Activated CD8-positive, alpha-beta T cell treated with anti-CD3 and anti-CD28 coated beads, Interleukin-2, amount 10 ng/mL, durations not matched to agents 7 days and 5 days (primary cell): ENCODE data around the gene AGBL4. TPM values are rescaled to one million over a fixed set of nuclear protein-coding genes. Genes with fewer than 3 reads are reported as not detected.
"Not testable (repeated sequence)": the region's sequence is repeated elsewhere in the genome, so short reads cannot be mapped to it uniquely, and the experiment has no call there.

ENCODE experiments used
- ATAC-seq: fragments of 150-1000 bp; cut with Tn5 transposase; one replicate; pipeline ENCODE4 v1.10.0; 2021; ENCODE audit warnings: moderate library complexity
- CTCF ChIA-PET: fragments of 350-600 bp; sonication (Branson Sonifier 250); formaldehyde crosslinking; loops from one replicate; lab custom pipeline; 2021; ENCODE audit warnings: antibody characterized with exemption; lab: Charles Lee
- POLR2A ChIA-PET: fragments of 350-600 bp; sonication (Branson Sonifier 250); formaldehyde crosslinking; loops from one replicate; lab custom pipeline; 2021; ENCODE audit warnings: antibody characterized with exemption; lab: Charles Lee
- DNase-seq: peaks from one replicate; pipeline ENCODE4 v3.0.0-alpha.2; 2020
- H3K27ac Mint-ChIP-seq: one replicate; pipeline ENCODE4 v1.8.0; 2021; ENCODE audit warnings: mild to moderate bottlenecking, mixed read lengths
- H3K27me3 Mint-ChIP-seq: one replicate; pipeline ENCODE4 v1.8.0; 2021; ENCODE audit warnings: low read depth, mixed read lengths
- H3K36me3 Mint-ChIP-seq: one replicate; pipeline ENCODE4 v1.8.0; 2021; ENCODE audit warnings: low read depth, mixed read lengths
- H3K4me1 Mint-ChIP-seq: one replicate; pipeline ENCODE4 v1.8.0; 2021; ENCODE audit warnings: low read depth, mixed read lengths
- H3K4me3 Mint-ChIP-seq: one replicate; pipeline ENCODE4 v1.8.0; 2021; ENCODE audit warnings: mild to moderate bottlenecking, mixed read lengths
- H3K9me3 Mint-ChIP-seq: one replicate; pipeline ENCODE4 v1.8.0; 2022; ENCODE audit warnings: mixed read lengths; ENCODE audit not compliant: insufficient read depth
- total RNA-seq, 2 experiments: library from RNA; stranded (reverse); gene quantifications; one replicate each; pipeline ENCODE4 v1.2.3, GENCODE V29; 2021

Gene AGBL4
- total RNA-seq, 2 experiments from 2014 or later = not detected

- no peak overlapping the region for H3K27ac Mint-ChIP-seq
- CTCF ChIA-PET = no interaction called here
- H3K9me3 Mint-ChIP-seq = no peaks in the 10 kb centered on the region
- H3K36me3 Mint-ChIP-seq = no peaks in the 10 kb centered on the region
- ATAC-seq (no peak), DNase-seq (no peak)
- H3K4me3 Mint-ChIP-seq = no peak overlapping the region
- no peaks in the 10 kb centered on the region for H3K27me3 Mint-ChIP-seq
- no peaks in the 10 kb centered on the region for H3K4me1 Mint-ChIP-seq
- POLR2A ChIA-PET = no interaction called here
These were observed 975.6 kb downstream of the AGBL4 start for GRCh38 chr1:49048188-49048587.

DNA sequence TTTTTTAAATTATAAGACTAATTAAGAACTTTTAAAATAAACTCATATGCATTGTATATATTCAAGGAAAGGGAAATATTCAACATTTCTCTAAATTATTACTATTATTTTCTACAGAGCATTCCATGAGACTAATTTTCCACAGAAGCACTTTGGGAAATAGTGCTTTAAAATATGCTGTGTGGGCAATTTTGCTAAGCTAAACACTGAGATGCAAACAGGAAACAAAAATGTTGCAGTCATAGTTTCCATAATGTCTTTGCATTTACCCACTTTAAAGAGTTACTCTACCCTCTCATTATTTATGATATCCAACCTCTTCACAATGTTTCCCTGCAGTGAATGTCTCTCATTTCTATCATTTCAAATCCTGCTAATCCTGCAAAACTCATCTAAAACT lies 977.4 kb downstream of the AGBL4 start:
- ChIA-PET CTCF (no interaction called here), POLR2A (no interaction called here)
- Mint-ChIP-seq H3K9me3 (no peaks in the 10 kb centered on the region), H3K4me1 (no peaks in the 10 kb centered on the region), H3K27me3 (no peaks in the 10 kb centered on the region), H3K4me3 (no peak overlapping the region), H3K27ac (no peak overlapping the region), H3K36me3 (no peaks in the 10 kb centered on the region)
- DNase-seq (no peak), ATAC-seq (no peak)

DNA sequence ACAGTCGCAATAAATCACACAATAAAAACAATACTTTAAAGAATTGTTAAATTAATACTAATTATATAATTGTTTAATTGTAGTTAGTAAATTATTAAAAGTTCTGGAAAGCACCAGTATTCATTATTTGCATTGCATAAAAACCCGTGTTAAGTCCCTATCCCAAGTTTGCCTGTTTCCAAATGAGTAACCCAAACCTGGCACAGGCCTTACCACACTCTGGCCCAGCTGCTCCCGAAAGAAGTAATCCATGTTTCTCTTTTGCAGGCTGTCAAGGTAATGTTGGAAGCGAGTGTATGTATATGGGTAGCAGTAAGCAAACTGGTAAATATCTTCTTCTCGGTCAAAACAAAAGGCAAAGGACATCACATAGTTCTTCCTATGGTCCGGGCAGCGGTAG lies 978.4 kb downstream of the AGBL4 start:
- no peaks in the 10 kb centered on the region for H3K27me3 Mint-ChIP-seq
- DNase-seq (no peak), ATAC-seq (no peak)
- H3K27ac Mint-ChIP-seq = no peak overlapping the region
- H3K36me3 Mint-ChIP-seq = no peaks in the 10 kb centered on the region
- ChIA-PET POLR2A (no interaction called here), CTCF (no interaction called here)
- no peak overlapping the region for H3K4me3 Mint-ChIP-seq
- no peaks in the 10 kb centered on the region for H3K9me3 Mint-ChIP-seq
- no peaks in the 10 kb centered on the region for H3K4me1 Mint-ChIP-seq

DNA sequence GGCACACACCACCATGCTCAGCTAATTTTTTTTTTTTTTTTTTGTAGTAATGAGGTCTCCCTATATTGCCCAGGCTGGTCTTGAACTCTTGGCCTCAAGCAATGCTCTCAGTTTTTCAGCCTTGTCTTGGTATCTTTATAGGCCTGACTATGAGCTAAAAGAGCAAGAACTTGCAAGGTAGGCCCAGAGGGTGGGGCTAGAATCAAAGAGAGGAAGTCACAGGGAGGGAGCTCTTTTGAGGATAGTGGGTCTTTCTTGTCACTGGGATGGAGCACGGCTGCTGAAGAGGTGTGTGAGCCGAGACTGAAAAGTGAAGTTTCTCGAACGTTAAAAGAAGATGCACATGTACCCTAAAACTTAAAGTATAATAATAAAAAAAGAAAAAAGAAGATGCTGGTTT lies 987.1 kb downstream of the AGBL4 start:
- no peak for ATAC-seq
- POLR2A ChIA-PET = no interaction called here
- no peaks in the 10 kb centered on the region for H3K4me1 Mint-ChIP-seq

DNA sequence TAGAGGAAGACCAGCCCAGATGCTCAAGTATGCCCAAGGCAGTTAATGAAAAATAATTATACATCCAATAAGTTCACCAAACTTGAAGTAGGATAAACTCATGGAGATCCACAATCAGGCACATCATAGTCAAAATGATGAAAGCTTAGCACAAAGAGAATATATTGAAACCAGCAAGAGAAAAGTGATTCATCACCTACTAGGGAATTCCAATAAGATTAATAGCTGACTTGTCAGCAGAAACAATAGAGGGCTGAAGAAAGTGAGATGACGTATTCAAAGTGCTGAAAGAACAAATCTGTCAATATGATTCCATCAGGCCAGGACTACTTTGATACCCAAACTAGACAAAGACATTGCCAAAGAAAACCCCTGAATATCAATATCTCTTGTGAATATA lies 995.4 kb downstream of the AGBL4 start:
- DNase-seq = no peak
- H3K4me1 Mint-ChIP-seq = no peaks in the 10 kb centered on the region
- no peak overlapping the region for H3K4me3 Mint-ChIP-seq
- no peak overlapping the region for H3K27ac Mint-ChIP-seq
- H3K9me3 Mint-ChIP-seq = peaks cover 5% of the 10 kb centered on the region
- no peak for ATAC-seq
- POLR2A ChIA-PET = no interaction called here
- no peaks in the 10 kb centered on the region for H3K36me3 Mint-ChIP-seq
- H3K27me3 Mint-ChIP-seq = no peaks in the 10 kb centered on the region
- CTCF ChIA-PET = no interaction called here

More for the DNA sequence above, 987.1 kb downstream of the AGBL4 start:
- Mint-ChIP-seq H3K4me3 (no peak overlapping the region), H3K36me3 (no peaks in the 10 kb centered on the region), H3K9me3 (no peaks in the 10 kb centered on the region), H3K27ac (no peak overlapping the region), H3K27me3 (no peaks in the 10 kb centered on the region)
- CTCF ChIA-PET = interaction anchor here (0.8 kb wide), 1 partner anchor 90 kb away, joined by 3 read pairs; no protein-coding TSS in a partner anchor
- no peak for DNase-seq

- Mint-ChIP-seq H3K9me3 (peaks cover 5% of the 10 kb centered on the region), H3K27me3 (no peaks in the 10 kb centered on the region), H3K4me1 (no peaks in the 10 kb centered on the region), H3K36me3 (no peaks in the 10 kb centered on the region), H3K27ac (no peak overlapping the region), H3K4me3 (no peak overlapping the region)
- ChIA-PET CTCF (no interaction called here), POLR2A (no interaction called here)
- ATAC-seq (no peak), DNase-seq (no peak)
These were observed 997.4 kb downstream of the AGBL4 start for GRCh38 chr1:49026230-49026811.

DNA sequence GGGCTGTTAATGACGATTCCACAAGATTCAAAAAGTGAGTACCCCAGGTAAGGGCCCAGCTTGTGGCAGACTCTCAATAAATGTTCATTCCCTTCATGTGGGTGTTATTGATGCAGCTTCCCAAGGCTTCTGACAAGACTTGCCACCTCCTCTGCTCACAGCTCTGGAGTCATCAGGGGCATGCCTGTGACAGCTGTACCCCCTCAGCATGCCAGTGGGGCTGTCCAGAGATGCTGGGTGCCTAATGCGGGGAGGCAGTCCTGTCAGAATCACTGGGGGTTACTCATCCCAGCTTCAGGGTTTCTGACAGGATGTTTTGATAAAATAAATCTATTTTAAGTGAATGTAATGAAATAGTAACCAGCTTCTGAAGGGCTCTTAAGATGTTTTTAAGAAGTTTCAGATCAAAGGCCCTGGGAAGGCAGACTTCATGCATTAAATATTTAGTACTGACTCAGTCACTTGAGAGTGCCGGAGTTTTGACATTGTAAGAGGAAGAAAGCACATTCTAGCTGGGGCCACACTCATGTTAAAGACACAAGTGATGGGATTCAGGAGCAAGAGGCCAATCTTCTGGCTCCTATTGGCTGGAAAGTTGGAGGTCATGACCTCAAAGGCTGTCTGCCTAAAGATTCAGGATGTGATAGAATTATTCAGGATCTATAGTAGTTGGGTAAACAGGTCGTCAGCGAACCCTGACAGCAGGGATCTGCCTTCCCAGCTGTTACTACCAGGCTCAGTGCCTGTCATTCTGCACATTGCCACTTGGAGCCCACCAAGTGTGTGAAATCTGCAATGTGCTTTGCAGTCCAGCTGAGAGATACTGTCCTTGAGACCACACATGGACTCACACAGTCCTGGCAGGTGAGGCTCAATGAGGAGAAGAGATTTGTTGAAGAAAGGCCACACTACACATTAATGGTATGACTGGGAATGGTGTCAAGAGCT lies 1007.5 kb downstream of the AGBL4 start:
- Mint-ChIP-seq H3K4me3 (no peak overlapping the region), H3K27ac (no peak overlapping the region), H3K9me3 (no peaks in the 10 kb centered on the region), H3K27me3 (no peaks in the 10 kb centered on the region), H3K4me1 (no peaks in the 10 kb centered on the region), H3K36me3 (no peaks in the 10 kb centered on the region)
- ChIA-PET CTCF (no interaction called here), POLR2A (no interaction called here)
- ATAC-seq = no peak
- no peak for DNase-seq

DNA sequence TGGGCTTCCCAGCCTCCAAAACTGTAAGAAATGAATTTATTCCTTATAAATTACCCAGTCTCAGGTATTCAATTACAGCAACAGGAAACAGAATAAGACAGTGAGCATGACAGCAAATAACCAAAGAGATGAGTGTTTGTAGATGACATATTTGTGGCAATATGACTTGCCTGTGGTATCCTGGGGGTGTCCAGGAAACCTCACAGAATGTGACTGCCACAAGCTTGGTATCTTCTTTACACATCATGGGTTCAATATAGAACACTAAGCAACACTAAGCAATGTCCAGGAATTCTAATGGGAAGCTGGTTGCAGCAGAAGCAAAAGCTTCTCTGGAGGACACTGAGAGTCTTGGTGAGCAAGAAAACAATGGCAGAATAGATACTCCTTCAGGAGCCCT lies 1010.7 kb downstream of the AGBL4 start:
- DNase-seq (no peak), ATAC-seq (no peak)
- CTCF ChIA-PET = no interaction called here
- Mint-ChIP-seq H3K4me1 (no peaks in the 10 kb centered on the region), H3K9me3 (no peaks in the 10 kb centered on the region), H3K4me3 (no peak overlapping the region), H3K36me3 (no peaks in the 10 kb centered on the region), H3K27ac (no peak overlapping the region), H3K27me3 (no peaks in the 10 kb centered on the region)
- POLR2A ChIA-PET = no interaction called here

- H3K27me3 Mint-ChIP-seq, H3K27ac Mint-ChIP-seq, DNase-seq, H3K9me3 Mint-ChIP-seq, ATAC-seq, H3K36me3 Mint-ChIP-seq, POLR2A ChIA-PET, CTCF ChIA-PET, H3K4me3 Mint-ChIP-seq, H3K4me1 Mint-ChIP-seq: not testable (repeated sequence)
These were observed 1020.8 kb downstream of the AGBL4 start for GRCh38 chr1:49002981-49003380.

DNA sequence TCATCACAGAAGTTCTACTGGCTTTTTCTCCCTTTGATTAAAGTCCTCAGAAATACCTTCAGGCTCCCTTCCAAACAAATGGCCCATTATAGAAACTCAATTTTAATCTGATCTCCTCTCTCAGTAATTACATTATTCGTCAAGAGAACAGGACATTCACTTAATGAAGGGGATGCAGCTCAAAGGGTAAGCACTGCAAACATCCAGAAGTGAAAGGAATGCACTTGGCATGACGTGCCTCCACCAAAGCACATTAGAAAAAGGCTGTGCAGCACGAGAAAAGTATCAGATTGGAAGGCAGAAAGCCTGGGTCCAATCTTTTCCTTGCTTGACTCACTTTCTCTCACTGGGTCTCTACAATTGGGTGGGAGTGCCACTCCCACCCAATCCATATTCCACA lies 1024.4 kb downstream of the AGBL4 start:
- POLR2A ChIA-PET = no interaction called here
- CTCF ChIA-PET = no interaction called here
- Mint-ChIP-seq H3K9me3 (no peaks in the 10 kb centered on the region), H3K4me1 (no peaks in the 10 kb centered on the region), H3K36me3 (no peaks in the 10 kb centered on the region), H3K27ac (no peak overlapping the region), H3K4me3 (no peak overlapping the region), H3K27me3 (no peaks in the 10 kb centered on the region)
- ATAC-seq (no peak), DNase-seq (no peak)

- Mint-ChIP-seq H3K9me3 (no peaks in the 10 kb centered on the region), H3K4me3 (no peak overlapping the region), H3K27me3 (no peaks in the 10 kb centered on the region), H3K4me1 (no peaks in the 10 kb centered on the region), H3K27ac (no peak overlapping the region), H3K36me3 (no peaks in the 10 kb centered on the region)
- no peak for ATAC-seq
- POLR2A ChIA-PET = no interaction called here
- DNase-seq = no peak
- CTCF ChIA-PET = no interaction called here
These were observed 1027.4 kb downstream of the AGBL4 start for GRCh38 chr1:48996311-48996710.

DNA sequence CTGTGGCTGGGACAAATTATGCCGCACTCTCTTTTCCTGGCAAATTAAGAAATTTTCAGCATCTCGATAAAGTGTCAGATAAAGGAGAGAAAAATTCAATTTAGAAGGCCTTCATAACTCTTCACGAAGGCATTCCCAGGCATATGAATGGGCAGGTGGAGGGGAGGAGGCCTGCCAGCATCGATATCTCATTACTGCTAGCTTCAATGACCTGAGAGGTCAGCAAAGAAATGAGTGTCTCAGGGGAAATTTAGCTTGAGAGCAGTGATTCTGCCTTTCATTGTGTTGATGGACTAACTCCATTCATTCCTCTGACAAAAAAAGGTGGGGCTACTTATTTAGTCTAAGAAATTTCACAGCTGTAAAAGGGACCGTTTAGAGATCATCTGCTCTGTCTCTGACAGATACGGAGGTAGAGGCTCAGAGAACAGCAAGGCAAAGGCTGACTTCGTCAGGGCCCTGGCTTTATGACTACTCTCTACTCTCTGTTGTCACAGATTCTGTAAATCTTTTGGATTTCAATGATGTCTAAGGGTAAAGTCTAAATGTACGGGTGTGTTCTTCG lies 1035.0 kb downstream of the AGBL4 start:
- Mint-ChIP-seq H3K36me3 (no peaks in the 10 kb centered on the region), H3K27ac (no peak overlapping the region), H3K4me3 (no peak overlapping the region), H3K9me3 (no peaks in the 10 kb centered on the region), H3K27me3 (no peaks in the 10 kb centered on the region), H3K4me1 (no peaks in the 10 kb centered on the region)
- POLR2A ChIA-PET = no interaction called here
- ATAC-seq (no peak), DNase-seq (no peak)
- CTCF ChIA-PET = no interaction called here
